Loucy (cell line): ENCODE measurements around the gene KCNG3.

Experiments
- H2AFZ ChIP-seq: fragments of 200-600 bp; sonication (generic); 2 replicates; pipeline ENCODE4 v1.6.0; 2016; ENCODE audit warnings: antibody characterized with exemption, mild to moderate bottlenecking, low read length, moderate library complexity
- H3F3A ChIP-seq: fragments of 200-600 bp; 2 replicates; pipeline ENCODE4 v1.6.0; 2016; ENCODE audit warnings: antibody characterized with exemption, low read depth, mild to moderate bottlenecking
- H3K27me3 ChIP-seq: fragments of 200-600 bp; sonication (generic); 2 replicates; pipeline ENCODE4 v1.6.1; 2014; ENCODE audit warnings: low read length, mild to moderate bottlenecking; ENCODE audit not compliant: insufficient read depth, poor library complexity, severe bottlenecking
- H3K36me3 ChIP-seq: fragments of 200-600 bp; sonication (generic); 2 replicates; pipeline ENCODE4 v1.6.1; 2016; ENCODE audit warnings: low read length; ENCODE audit not compliant: insufficient read depth
- H3K4me1 ChIP-seq: fragments of 200-600 bp; sonication (generic); 2 replicates; pipeline ENCODE4 v1.5.1; 2014; ENCODE audit warnings: low read length, mild to moderate bottlenecking; ENCODE audit not compliant: insufficient read depth, poor library complexity, severe bottlenecking
- H3K4me2 ChIP-seq: fragments of 200-600 bp; sonication (generic); 2 replicates; pipeline ENCODE4 v1.6.0; 2014; ENCODE audit warnings: antibody characterized with exemption, low read length, low read depth, mild to moderate bottlenecking; ENCODE audit not compliant: poor library complexity, severe bottlenecking
- H3K4me3 ChIP-seq: fragments of 200-600 bp; sonication (generic); 2 replicates; pipeline ENCODE4 v1.5.1; 2014; ENCODE audit warnings: low read length, mild to moderate bottlenecking, mixed read lengths; ENCODE audit not compliant: poor library complexity, severe bottlenecking
- H3K79me2 ChIP-seq: fragments of 200-600 bp; sonication (generic); 2 replicates; pipeline ENCODE4 v1.6.1; 2014; ENCODE audit warnings: low read length; ENCODE audit not compliant: insufficient read depth
- H3K9ac ChIP-seq: fragments of 200-600 bp; sonication (generic); 2 replicates; pipeline ENCODE4 v1.6.0; 2014; ENCODE audit warnings: mild to moderate bottlenecking, low read depth, low read length, moderate library complexity; ENCODE audit not compliant: poor library complexity, severe bottlenecking
- H3K9me2 ChIP-seq: fragments of 200-600 bp; sonication (generic); replicated peaks from 2 replicates; pipeline ENCODE4 v1.6.1; 2016; ENCODE audit warnings: low read depth, low read length, mixed read lengths
- H3K9me3 ChIP-seq: fragments of 200-600 bp; sonication (generic); 2 replicates; pipeline ENCODE4 v1.6.1; 2014; ENCODE audit warnings: mild to moderate bottlenecking, antibody characterized with exemption, low read length, low read depth; ENCODE audit not compliant: insufficient read depth
- H4K20me1 ChIP-seq: fragments of 200-600 bp; sonication (generic); 2 replicates; pipeline ENCODE4 v1.6.0; 2014; ENCODE audit warnings: antibody characterized with exemption, low read length, mild to moderate bottlenecking; ENCODE audit not compliant: insufficient read depth, poor library complexity, severe bottlenecking
- EZH2phosphoT487 ChIP-seq: fragments of 200-600 bp; IDR thresholded peaks from 2 replicates; pipeline ENCODE4 v1.6.1; 2018; ENCODE audit warnings: antibody characterized with exemption, mild to moderate bottlenecking, moderate library complexity, borderline replicate concordance
- TF ChIP-seq, protein P1 (sequence below): fragments of 200-600 bp; sonication (generic); conservative IDR thresholded peaks from 2 replicates; pipeline ENCODE4 v1.5.1; 2014; ENCODE audit warnings: mild to moderate bottlenecking, antibody characterized with exemption, low read length

The KCNG3 gene

GRCh38 chr2:42488297-42488696, 5.5 kb downstream of the KCNG3 start:
- H2AFZ ChIP-seq, result no peak overlapping the region
- H3K36me3 ChIP-seq, result no peaks in the 10 kb centered on the region
- H3K9me2 ChIP-seq, result no peaks in the 10 kb centered on the region
- no peaks in the 10 kb centered on the region for H3K79me2 ChIP-seq
- no peaks in the 10 kb centered on the region for H3K4me1 ChIP-seq
- no peak overlapping the region for H3K9ac ChIP-seq
- no peaks in the 10 kb centered on the region for H4K20me1 ChIP-seq
- H3K4me2 ChIP-seq, result no peak overlapping the region
- TF ChIP-seq, protein P1, sequence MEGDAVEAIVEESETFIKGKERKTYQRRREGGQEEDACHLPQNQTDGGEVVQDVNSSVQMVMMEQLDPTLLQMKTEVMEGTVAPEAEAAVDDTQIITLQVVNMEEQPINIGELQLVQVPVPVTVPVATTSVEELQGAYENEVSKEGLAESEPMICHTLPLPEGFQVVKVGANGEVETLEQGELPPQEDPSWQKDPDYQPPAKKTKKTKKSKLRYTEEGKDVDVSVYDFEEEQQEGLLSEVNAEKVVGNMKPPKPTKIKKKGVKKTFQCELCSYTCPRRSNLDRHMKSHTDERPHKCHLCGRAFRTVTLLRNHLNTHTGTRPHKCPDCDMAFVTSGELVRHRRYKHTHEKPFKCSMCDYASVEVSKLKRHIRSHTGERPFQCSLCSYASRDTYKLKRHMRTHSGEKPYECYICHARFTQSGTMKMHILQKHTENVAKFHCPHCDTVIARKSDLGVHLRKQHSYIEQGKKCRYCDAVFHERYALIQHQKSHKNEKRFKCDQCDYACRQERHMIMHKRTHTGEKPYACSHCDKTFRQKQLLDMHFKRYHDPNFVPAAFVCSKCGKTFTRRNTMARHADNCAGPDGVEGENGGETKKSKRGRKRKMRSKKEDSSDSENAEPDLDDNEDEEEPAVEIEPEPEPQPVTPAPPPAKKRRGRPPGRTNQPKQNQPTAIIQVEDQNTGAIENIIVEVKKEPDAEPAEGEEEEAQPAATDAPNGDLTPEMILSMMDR, result no peak
- TF ChIP-seq EZH2phosphoT487, result no peak
- no peaks in the 10 kb centered on the region for H3F3A ChIP-seq
- H3K27me3 ChIP-seq, result no peaks in the 10 kb centered on the region
- H3K4me3 ChIP-seq, result no peak overlapping the region
- no peaks in the 10 kb centered on the region for H3K9me3 ChIP-seq

DNA sequence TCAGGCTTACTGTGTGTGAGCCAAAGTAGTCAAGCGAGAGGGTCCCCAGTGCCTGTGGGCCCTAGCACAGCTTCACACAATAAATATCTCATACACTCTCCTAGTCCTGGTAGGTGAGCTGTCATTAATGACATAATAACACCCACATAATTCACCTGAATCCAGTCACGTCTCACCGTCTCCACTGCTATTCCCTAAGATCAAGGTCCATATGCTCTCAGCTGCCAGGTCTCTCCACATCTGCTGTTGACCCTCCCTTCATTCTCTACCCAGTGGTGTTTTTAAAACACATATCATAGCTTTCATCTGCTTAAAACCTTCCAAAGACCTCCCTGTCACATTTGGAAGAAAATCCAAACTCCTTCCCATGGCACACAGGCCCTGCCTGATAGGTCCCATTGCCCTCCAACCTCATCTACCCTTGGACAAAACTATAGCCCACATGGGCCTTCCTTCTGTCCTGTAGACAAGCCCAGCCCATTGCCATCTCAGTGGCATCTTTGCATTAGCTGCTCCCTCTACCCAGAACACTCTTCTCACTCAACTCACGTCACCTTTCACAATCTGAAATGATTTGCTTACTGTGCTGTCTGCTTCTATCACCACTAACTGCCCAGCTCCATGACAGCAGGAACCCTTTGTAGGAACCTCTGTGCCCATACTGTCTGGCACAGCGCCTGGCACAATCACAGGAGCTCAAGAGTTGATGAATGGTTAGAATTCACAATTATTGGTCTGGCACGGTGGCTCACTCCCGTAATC, 7.5 kb downstream of the KCNG3 start:
- Histone ChIP-seq H3K4me1 (no peaks in the 10 kb centered on the region), H3K4me3 (no peak overlapping the region), H3K9ac (no peak overlapping the region), H3K36me3 (no peaks in the 10 kb centered on the region), H4K20me1 (no peaks in the 10 kb centered on the region), H3K4me2 (no peak overlapping the region), H3K27me3 (no peaks in the 10 kb centered on the region), H3K9me2 (no peaks in the 10 kb centered on the region), H3F3A (no peaks in the 10 kb centered on the region), H2AFZ (no peak overlapping the region), H3K9me3 (no peaks in the 10 kb centered on the region), H3K79me2 (no peaks in the 10 kb centered on the region)
- TF ChIP-seq EZH2phosphoT487, result no peak
- TF ChIP-seq, protein P1, result no peak

- H3K4me2 ChIP-seq, result no peak overlapping the region
- no peaks in the 10 kb centered on the region for H3K9me2 ChIP-seq
- H3K9me3 ChIP-seq, result no peaks in the 10 kb centered on the region
- H3K4me1 ChIP-seq, result no peaks in the 10 kb centered on the region
- H3K79me2 ChIP-seq, result no peaks in the 10 kb centered on the region
- H3F3A ChIP-seq, result no peaks in the 10 kb centered on the region
- no peaks in the 10 kb centered on the region for H4K20me1 ChIP-seq
- no peak overlapping the region for H2AFZ ChIP-seq
- no peaks in the 10 kb centered on the region for H3K36me3 ChIP-seq
- H3K27me3 ChIP-seq, result no peaks in the 10 kb centered on the region
- no peak overlapping the region for H3K4me3 ChIP-seq
- no peak overlapping the region for H3K9ac ChIP-seq
- TF ChIP-seq, protein P1, result no peak
- TF ChIP-seq EZH2phosphoT487, result no peak
Measured at GRCh38 chr2:42480402-42480801, 13.4 kb downstream of the KCNG3 start.
